GM12878 (cell line): Measurements from ENCODE around the gene SPRED3. TPM values are rescaled to one million over a fixed set of nuclear protein-coding genes. Genes with fewer than 3 reads are reported as not detected.

Source experiments
- ATAC-seq: fragments of 200-7000 bp; cut with Tn5 transposase; 3 replicates; pipeline ENCODE4 v1.9.1; 2020; ENCODE audit warnings: mild to moderate bottlenecking, moderate library complexity
- BruUV-seq: library from RNA; stranded (reverse); fragments of 400-500 nt; replicated peaks from 2 replicates; lab custom pipeline; 2021; lab: Mats Ljungman, UMichigan
- CTCF ChIA-PET: fragments of 300-600 bp; sonication (Branson Sonifier 250); formaldehyde crosslinking; extraction: SDS; loops from one replicate; lab custom pipeline; 2021; ENCODE audit warnings: inconsistent platforms; lab: Yijun Ruan, JAX
- POLR2A ChIA-PET: fragments of 350-600 bp; formaldehyde crosslinking; extraction: SDS; loops from one replicate; lab custom pipeline; 2021; ENCODE audit warnings: inconsistent platforms; lab: Charles Lee
- RAD21 ChIA-PET: fragments of 300-600 bp; sonication (Branson Sonifier 250); formaldehyde crosslinking; loops from one replicate; lab custom pipeline; 2023; ENCODE audit warnings: antibody characterized with exemption; ENCODE audit not compliant: unreplicated experiment; lab: Charles Lee
- SMC1A ChIA-PET: fragments of 300-600 bp; sonication (Branson Sonifier 250); formaldehyde crosslinking; loops from one replicate; lab custom pipeline; 2023; ENCODE audit not compliant: unreplicated experiment, uncharacterized antibody; lab: Charles Lee
- DNase-seq: peaks from one replicate; pipeline ENCODE4 v3.0.0-alpha.2; 2011; ENCODE audit warnings: low read depth, low spot score
- FAIRE-seq: peaks from 3 replicates; lab custom pipeline; 2011; peaks lifted over from hg19 to GRCh38; lab: Jason Lieb, UNC
- H2AFZ ChIP-seq: 2 replicates; pipeline ENCODE4 v1.6.0; 2011; ENCODE audit warnings: low read depth, low read length, control low read depth; ENCODE audit not compliant: control insufficient read depth
- H3K27ac ChIP-seq: 2 replicates; pipeline ENCODE4 v1.5.1; 2011; ENCODE audit warnings: control low read depth; ENCODE audit not compliant: control insufficient read depth, insufficient read depth
- H3K27me3 ChIP-seq, 2 experiments: replicated peaks in 1 of 2; 2 replicates each; pipeline versions ENCODE4 v1.6.0 to v1.6.1; 2011; ENCODE audit warnings: low read length in 1 of 2; ENCODE audit not compliant: control insufficient read depth in 2 of 2, insufficient read depth in 2 of 2
- H3K36me3 ChIP-seq, 2 experiments: 2 replicates each; pipeline ENCODE4 v1.5.1; 2011; ENCODE audit warnings: low read length in 1 of 2; ENCODE audit not compliant: control insufficient read depth in 2 of 2, insufficient read depth in 2 of 2
- H3K4me1 ChIP-seq: 2 replicates; pipeline ENCODE4 v1.6.1; 2011; ENCODE audit warnings: mild to moderate bottlenecking, low read length, moderate library complexity, mixed read lengths; ENCODE audit not compliant: control insufficient read depth, insufficient read depth
- H3K4me2 ChIP-seq: 2 replicates; pipeline ENCODE4 v1.6.0; 2011; ENCODE audit warnings: control low read depth; ENCODE audit not compliant: control insufficient read depth, insufficient read depth
- H3K4me3 ChIP-seq: fragments of 200-600 bp; sonication (generic); 2 replicates; pipeline ENCODE4 v1.5.1; 2016
- H3K79me2 ChIP-seq: 2 replicates; pipeline ENCODE4 v1.6.0; 2011; ENCODE audit warnings: low read length; ENCODE audit not compliant: control insufficient read depth, insufficient read depth
- H3K9ac ChIP-seq: 2 replicates; pipeline ENCODE4 v1.8.0; 2011; ENCODE audit warnings: low read length, control low read depth, mixed read lengths; ENCODE audit not compliant: control insufficient read depth, insufficient read depth
- H3K9me3 ChIP-seq: replicated peaks from 3 replicates; pipeline ENCODE4 v1.5.1; 2011; ENCODE audit warnings: mild to moderate bottlenecking, low read length; ENCODE audit not compliant: control insufficient read depth, insufficient read depth
- H4K20me1 ChIP-seq: 2 replicates; pipeline ENCODE4 v1.6.0; 2011; ENCODE audit not compliant: control insufficient read depth, insufficient read depth
- CHD1 ChIP-seq: IDR thresholded peaks from 2 replicates; pipeline ENCODE4 v1.6.1; 2012; ENCODE audit warnings: low read depth, low read length, improper control_type of control experiment
- HDAC2 ChIP-seq: fragments of 200-600 bp; sonication (generic); IDR thresholded peaks from 2 replicates; pipeline ENCODE4 v1.6.1; 2017
- NBN ChIP-seq: fragments of 450-650 bp; IDR thresholded peaks from 2 replicates; pipeline ENCODE4 v1.6.1; 2016
- NR2F1 ChIP-seq: fragments of 450-650 bp; conservative IDR thresholded peaks from 2 replicates; pipeline ENCODE4 v1.6.1; 2017; ENCODE audit warnings: mild to moderate bottlenecking
- RCOR1 ChIP-seq: conservative IDR thresholded peaks from 2 replicates; pipeline ENCODE4 v1.6.1; 2012; ENCODE audit warnings: low read depth, low read length, improper control_type of control experiment
- SMARCA5 ChIP-seq: fragments of 450-650 bp; IDR thresholded peaks from 2 replicates; pipeline ENCODE4 v1.6.1; 2017; ENCODE audit warnings: mild to moderate bottlenecking
- SUPT20H ChIP-seq: IDR thresholded peaks from 2 replicates; pipeline ENCODE4 v1.6.1; 2011; ENCODE audit warnings: low read depth, mild to moderate bottlenecking, low read length, moderate library complexity, borderline replicate concordance; ENCODE audit not compliant: control insufficient read depth
- WGBS: methylation state at CpG from one replicate; pipeline ENCODE4 v1.1.6; 2016; ENCODE audit warnings: low lambda C conversion rate; ENCODE audit not compliant: insufficient replicate concordance, insufficient coverage; ENCODE audit errors: missing lambda C conversion rate; 5-methylcytosine and 5-hydroxymethylcytosine counted together
- in situ Hi-C: fragments of 300-500 bp; cut with MboI; formaldehyde crosslinking; loops from 9 replicates; pipeline ENCODE4 v1.14.3; 2018; ENCODE audit warnings: mixed read lengths
- intact Hi-C: fragments of 100-400 bp; cut with micrococcal nuclease; formaldehyde crosslinking; loops from one replicate; pipeline ENCODE4 v1.14.2; 2022; ENCODE audit not compliant: unreplicated experiment
- polyA plus RNA-seq, 11 experiments: library from polyadenylated mRNA; depleted of rRNA in 4 of 11; unstranded in 6 of 11; stranded (reverse) in 5 of 11; fragments of >200 nt; fragmentation: Nextera tagmentation in 4 of 11; fragmentation: Illumina TruSeq in 1 of 11; extraction: Ambion mirVana in 4 of 11; extraction: Trizol in 1 of 11; gene quantifications; 1 replicate in 1 of 11; 2 replicates in 10 of 11; pipeline versions ENCODE4 v1.2.1 to v1.2.3, GENCODE V29; 2011 to 2016; ENCODE audit warnings: inconsistent platforms in 2 of 11, missing spikeins in 2 of 11, low read depth in 1 of 11
- total RNA-seq, 4 experiments: library from RNA; depleted of rRNA in 3 of 4; stranded (reverse); fragments of >200 nt in 3 of 4; fragmentation: Illumina TruSeq in 1 of 4; extraction: Trizol in 1 of 4; gene quantifications; 2 replicates each; pipeline versions ENCODE4 v1.2.1 to v1.2.3, GENCODE V29; 2013 to 2021
- TF ChIP-seq, protein P1 (sequence below): fragments of 450-650 bp; IDR thresholded peaks from 2 replicates; pipeline ENCODE4 v1.6.1; 2018; ENCODE audit warnings: borderline replicate concordance, mild to moderate bottlenecking; ENCODE audit not compliant: partially characterized antibody

Gene SPRED3
- total and polyA plus RNA-seq, 10 of the 15 experiments (the other 5 are each of a cell fraction or from before 2014, with no cell fraction given): 0.09 to 1.5 (median 0.31) TPM; not detected in 2

GRCh38 chr19:38392707-38393308 is 4.3 kb downstream of the SPRED3 start:
- BruUV-seq: no TSS peak
- in situ Hi-C loops: no loop called here
- ChIA-PET SMC1A (no interaction called here), CTCF (interaction anchor here (1.0 kb wide), 1 partner anchor 10 kb away, joined by 5 read pairs; the partner anchor contains the start of gene FAM98C), POLR2A (interaction anchor here (0.7 kb wide), 1 partner anchor 70 kb away, joined by 10 read pairs; no protein-coding TSS in a partner anchor)
- ATAC-seq (no peak), DNase-seq (no peak), FAIRE-seq (no peak)
- WGBS: 61% methylated on average over 6 of the region's 6 CpGs
- TF ChIP-seq CHD1: no peak
- no peak for TF ChIP-seq HDAC2
- no peak for TF ChIP-seq RCOR1
- no peak for TF ChIP-seq SMARCA5
- TF ChIP-seq NR2F1: no peak
- no peak for TF ChIP-seq NBN
- TF ChIP-seq, protein P1, sequence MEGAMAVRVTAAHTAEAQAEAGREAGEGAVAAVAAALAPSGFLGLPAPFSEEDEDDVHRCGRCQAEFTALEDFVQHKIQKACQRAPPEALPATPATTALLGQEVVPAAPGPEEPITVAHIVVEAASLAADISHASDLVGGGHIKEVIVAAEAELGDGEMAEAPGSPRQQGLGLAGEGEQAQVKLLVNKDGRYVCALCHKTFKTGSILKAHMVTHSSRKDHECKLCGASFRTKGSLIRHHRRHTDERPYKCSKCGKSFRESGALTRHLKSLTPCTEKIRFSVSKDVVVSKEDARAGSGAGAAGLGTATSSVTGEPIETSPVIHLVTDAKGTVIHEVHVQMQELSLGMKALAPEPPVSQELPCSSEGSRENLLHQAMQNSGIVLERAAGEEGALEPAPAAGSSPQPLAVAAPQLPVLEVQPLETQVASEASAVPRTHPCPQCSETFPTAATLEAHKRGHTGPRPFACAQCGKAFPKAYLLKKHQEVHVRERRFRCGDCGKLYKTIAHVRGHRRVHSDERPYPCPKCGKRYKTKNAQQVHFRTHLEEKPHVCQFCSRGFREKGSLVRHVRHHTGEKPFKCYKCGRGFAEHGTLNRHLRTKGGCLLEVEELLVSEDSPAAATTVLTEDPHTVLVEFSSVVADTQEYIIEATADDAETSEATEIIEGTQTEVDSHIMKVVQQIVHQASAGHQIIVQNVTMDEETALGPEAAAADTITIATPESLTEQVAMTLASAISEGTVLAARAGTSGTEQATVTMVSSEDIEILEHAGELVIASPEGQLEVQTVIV: no peak
- no peak for TF ChIP-seq SUPT20H
- TF ChIP-seq, all 136 proteins: peak for 0
- Histone ChIP-seq H3K4me1 (peaks cover 5% of the 10 kb centered on the region; the same call in 1 of the 2 replicates), H2AFZ (no peak overlapping the region), H3K9me3 (no peaks in the 10 kb centered on the region), H3K4me3 (no peak overlapping the region), H3K79me2 (no peaks in the 10 kb centered on the region), H3K27me3 (peaks cover 2 to 5% of the 10 kb centered on the region in 2 experiments; a peak in 3 of 4 replicates), H4K20me1 (no peaks in the 10 kb centered on the region; the same call in 1 of the 2 replicates), H3K9ac (no peak overlapping the region), H3K4me2 (no peak overlapping the region), H3K36me3 (no peaks in the 10 kb centered on the region), H3K27ac (no peak overlapping the region)
- intact Hi-C loops: no loop called here
- RAD21 ChIA-PET: no interaction called here
